Stomach (tissue), 4 donors: Measurements from ENCODE around the gene PSMD1.

ENCODE experiments used
- CTCF ChIP-seq, 7 experiments: fragments of 450-650 bp in 4 of 7; fragments of 200-600 bp in 3 of 7; sonication (generic) in 3 of 7; IDR thresholded peaks; one replicate each; pipeline ENCODE4 v1.5.1; 2016 to 2019; ENCODE audit warnings: antibody characterized with exemption in 7 of 7, control low read depth in 2 of 7, mild to moderate bottlenecking in 1 of 7
- EP300 ChIP-seq: sonication (generic); formaldehyde crosslinking; IDR thresholded peaks from one replicate; pipeline ENCODE4 v1.6.1; 2017; ENCODE audit warnings: antibody characterized with exemption
- POLR2AphosphoS5 ChIP-seq, 3 donors: sonication (generic); formaldehyde crosslinking; IDR thresholded peaks; one replicate each; pipeline ENCODE4 v1.6.1; 2016; ENCODE audit warnings: antibody characterized with exemption in 3 of 3

DNA sequence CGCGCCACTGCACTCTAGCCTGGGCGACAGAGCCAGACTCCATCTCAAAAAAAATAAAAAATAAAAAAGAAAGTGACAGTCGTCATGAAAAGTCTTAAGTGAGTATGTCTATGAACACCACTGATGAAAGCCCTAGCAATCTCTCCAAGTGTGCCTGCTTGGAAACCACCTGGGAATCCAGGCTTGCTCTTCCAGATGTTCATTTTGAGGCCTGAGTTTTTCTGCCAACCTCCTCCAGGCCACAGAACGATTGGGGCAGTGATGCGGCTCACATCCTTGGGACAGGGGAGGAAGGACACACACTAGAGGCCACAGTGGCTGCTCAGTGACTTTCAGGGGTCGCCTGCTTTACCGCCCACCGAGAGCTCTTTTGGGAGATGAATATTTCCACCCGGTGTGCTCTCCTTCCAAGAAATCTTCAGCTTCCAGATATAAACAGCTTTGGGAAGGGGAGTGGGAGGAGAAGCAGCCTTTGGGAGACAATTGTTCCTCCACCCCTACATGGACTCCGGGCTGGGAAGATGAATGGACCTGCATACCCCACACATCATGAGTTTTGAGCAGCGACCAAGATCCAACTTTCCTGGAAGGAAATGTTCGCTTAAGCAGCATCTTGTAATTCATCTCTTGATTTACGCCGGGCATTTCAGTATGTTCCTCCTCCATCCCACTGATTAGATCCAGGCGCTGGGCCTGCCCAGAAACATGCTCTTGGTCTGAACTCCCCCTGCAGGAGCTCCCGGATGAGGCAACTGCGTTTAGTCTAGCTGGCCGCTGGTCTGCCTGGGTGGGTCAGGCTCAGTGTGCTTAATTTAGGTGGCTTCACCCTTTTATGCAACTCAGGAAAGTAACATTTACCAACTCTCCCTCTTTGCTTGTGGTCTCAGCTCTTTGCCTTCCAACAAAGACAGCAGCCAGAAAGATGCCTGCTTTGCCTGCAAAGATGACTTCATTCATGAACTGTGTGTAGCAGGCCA is 135.5 kb downstream of the PSMD1 start:
- TF ChIP-seq EP300 (peak; percentile 18), CTCF (IDR thresholded peaks at IDR 0.05) (peak in 5 of 7 experiments; percentile 56 to 63 (median 61)), POLR2AphosphoS5 (IDR thresholded peaks at IDR 0.05) (peak; percentile 33 to 76 (median 62))
